ENCODE data around the gene NLRP13. TPM values are rescaled to one million over a fixed set of nuclear protein-coding genes. Genes with fewer than 3 reads are reported as not detected.

The NLRP13 gene
- polyA plus RNA-seq, 1 experiment, result not detected

- peaks cover 59% of the 10 kb centered on the region for H3K9me3 ChIP-seq (ENCODE audit: control insufficient read depth, insufficient read depth, low read length)
- ChIA-PET POLR2A (no interaction called here), CTCF (no interaction called here)
- no peak overlapping the region for H3K27ac ChIP-seq (ENCODE audit: low read depth, low read length)
- TF ChIP-seq CTCF (IDR thresholded peaks at IDR 0.05; ENCODE audit: low read depth, low read length), result no peak
- H3K4me3 ChIP-seq (ENCODE audit: low read depth, low read length), result no peak overlapping the region
- DNase-seq (ENCODE audit: low read depth, low spot score), result no peak
- no peaks in the 10 kb centered on the region for H3K27me3 ChIP-seq (ENCODE audit: control insufficient read depth, insufficient read depth, low read length)
Observed at GRCh38 chr19:55858401-55858800, 73.7 kb downstream of the NLRP13 start.

- Histone ChIP-seq H3K27ac (ENCODE audit: low read depth, low read length) (no peak overlapping the region), H3K4me3 (ENCODE audit: low read depth, low read length) (no peak overlapping the region), H3K27me3 (ENCODE audit: control insufficient read depth, insufficient read depth, low read length) (no peaks in the 10 kb centered on the region), H3K9me3 (ENCODE audit: control insufficient read depth, insufficient read depth, low read length) (peaks cover 59% of the 10 kb centered on the region)
- ChIA-PET POLR2A (no interaction called here), CTCF (no interaction called here)
- no peak for DNase-seq (ENCODE audit: low read depth, low spot score)
- no peak for TF ChIP-seq CTCF (IDR thresholded peaks at IDR 0.05; ENCODE audit: low read depth, low read length)
Observed at GRCh38 chr19:55857974-55858373, 74.2 kb downstream of the NLRP13 start.

- DNase-seq (ENCODE audit: low read depth, low spot score), result no peak
- H3K9me3 ChIP-seq (ENCODE audit: control insufficient read depth, insufficient read depth, low read length), result peaks cover 59% of the 10 kb centered on the region
- H3K27ac ChIP-seq (ENCODE audit: low read depth, low read length), result no peak overlapping the region
- ChIA-PET POLR2A (no interaction called here), CTCF (no interaction called here)
- H3K27me3 ChIP-seq (ENCODE audit: control insufficient read depth, insufficient read depth, low read length), result no peaks in the 10 kb centered on the region
- TF ChIP-seq CTCF (IDR thresholded peaks at IDR 0.05; ENCODE audit: low read depth, low read length), result no peak
- H3K4me3 ChIP-seq (ENCODE audit: low read depth, low read length), result no peak overlapping the region
Observed at GRCh38 chr19:55857149-55857548, 75.0 kb downstream of the NLRP13 start.

GRCh38 chr19:55855160-55855559 lies 77.0 kb downstream of the NLRP13 start:
- ChIA-PET CTCF (no interaction called here), POLR2A (no interaction called here)
- no peaks in the 10 kb centered on the region for H3K27me3 ChIP-seq (ENCODE audit: control insufficient read depth, insufficient read depth, low read length)
- peaks cover 50% of the 10 kb centered on the region for H3K9me3 ChIP-seq (ENCODE audit: control insufficient read depth, insufficient read depth, low read length)
- no peak overlapping the region for H3K4me3 ChIP-seq (ENCODE audit: low read depth, low read length)
- TF ChIP-seq CTCF (IDR thresholded peaks at IDR 0.05; ENCODE audit: low read depth, low read length), result no peak
- no peak for DNase-seq (ENCODE audit: low read depth, low spot score)
- H3K27ac ChIP-seq (ENCODE audit: low read depth, low read length), result no peak overlapping the region

Other genes starting within 250 kb of the NLRP13 start
- gene NLRP9, start 193.9 kb downstream of the NLRP13 start, polyA plus RNA-seq (2011; rRNA removed), result not detected in 2 replicates
- not detected in 2 replicates for gene RFPL4A, start 173.2 kb downstream of the NLRP13 start, polyA plus RNA-seq (2011; rRNA removed)
- not detected in 2 replicates for gene RFPL4AL1, start 163.2 kb downstream of the NLRP13 start, polyA plus RNA-seq (2011; rRNA removed)
- not detected in 2 replicates for gene NLRP11, start 100.3 kb downstream of the NLRP13 start, polyA plus RNA-seq (2011; rRNA removed)
- not detected in 2 replicates for gene NLRP4, start 95.8 kb downstream of the NLRP13 start, polyA plus RNA-seq (2011; rRNA removed)
- gene NLRP8, start 15.5 kb upstream of the NLRP13 start, polyA plus RNA-seq (2011; rRNA removed), result not detected in 2 replicates
- not detected in 2 replicates for gene NLRP5, start 54.4 kb upstream of the NLRP13 start, polyA plus RNA-seq (2011; rRNA removed)
- gene ZNF787, start 189.0 kb upstream of the NLRP13 start, polyA plus RNA-seq (2011; rRNA removed), result 4.5 and 8.5 TPM in 2 replicates
- gene ZNF444, start 209.0 kb upstream of the NLRP13 start, polyA plus RNA-seq (2011; rRNA removed), result 9.9 and 11.6 TPM in 2 replicates
- gene GALP, start 243.7 kb upstream of the NLRP13 start, polyA plus RNA-seq (2011; rRNA removed), result not detected in 2 replicates

Measured in AG04450 (cell line).